ENCODE results near the gene PPM1E.

PPM1E gene

DNA sequence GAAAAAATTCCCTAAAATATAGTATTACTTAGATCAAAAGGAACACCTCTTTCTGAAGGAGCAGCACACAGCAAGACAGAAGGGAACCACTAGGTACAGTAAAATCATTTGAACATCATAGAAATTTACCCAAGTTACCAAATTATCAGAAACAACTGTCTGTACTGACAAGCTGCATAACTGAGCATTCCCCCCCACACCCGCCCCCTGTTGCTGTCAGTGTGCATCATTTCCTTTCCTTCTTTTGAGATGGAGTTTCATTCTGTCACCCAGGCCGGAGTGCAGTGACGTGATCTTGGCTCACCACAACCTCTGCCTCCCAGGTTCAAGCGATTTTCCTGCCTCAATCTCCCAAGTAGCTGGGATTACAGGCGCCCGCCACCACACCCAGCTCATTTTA is 230.3 kb downstream of the PPM1E start:
- TF ChIP-seq, protein P1, sequence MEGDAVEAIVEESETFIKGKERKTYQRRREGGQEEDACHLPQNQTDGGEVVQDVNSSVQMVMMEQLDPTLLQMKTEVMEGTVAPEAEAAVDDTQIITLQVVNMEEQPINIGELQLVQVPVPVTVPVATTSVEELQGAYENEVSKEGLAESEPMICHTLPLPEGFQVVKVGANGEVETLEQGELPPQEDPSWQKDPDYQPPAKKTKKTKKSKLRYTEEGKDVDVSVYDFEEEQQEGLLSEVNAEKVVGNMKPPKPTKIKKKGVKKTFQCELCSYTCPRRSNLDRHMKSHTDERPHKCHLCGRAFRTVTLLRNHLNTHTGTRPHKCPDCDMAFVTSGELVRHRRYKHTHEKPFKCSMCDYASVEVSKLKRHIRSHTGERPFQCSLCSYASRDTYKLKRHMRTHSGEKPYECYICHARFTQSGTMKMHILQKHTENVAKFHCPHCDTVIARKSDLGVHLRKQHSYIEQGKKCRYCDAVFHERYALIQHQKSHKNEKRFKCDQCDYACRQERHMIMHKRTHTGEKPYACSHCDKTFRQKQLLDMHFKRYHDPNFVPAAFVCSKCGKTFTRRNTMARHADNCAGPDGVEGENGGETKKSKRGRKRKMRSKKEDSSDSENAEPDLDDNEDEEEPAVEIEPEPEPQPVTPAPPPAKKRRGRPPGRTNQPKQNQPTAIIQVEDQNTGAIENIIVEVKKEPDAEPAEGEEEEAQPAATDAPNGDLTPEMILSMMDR (IDR thresholded peaks at IDR 0.05): no peak
- TF ChIP-seq ZFX (IDR thresholded peaks at IDR 0.05; ENCODE audit: borderline replicate concordance): no peak
- no peak overlapping the region for H3K27ac ChIP-seq

DNA sequence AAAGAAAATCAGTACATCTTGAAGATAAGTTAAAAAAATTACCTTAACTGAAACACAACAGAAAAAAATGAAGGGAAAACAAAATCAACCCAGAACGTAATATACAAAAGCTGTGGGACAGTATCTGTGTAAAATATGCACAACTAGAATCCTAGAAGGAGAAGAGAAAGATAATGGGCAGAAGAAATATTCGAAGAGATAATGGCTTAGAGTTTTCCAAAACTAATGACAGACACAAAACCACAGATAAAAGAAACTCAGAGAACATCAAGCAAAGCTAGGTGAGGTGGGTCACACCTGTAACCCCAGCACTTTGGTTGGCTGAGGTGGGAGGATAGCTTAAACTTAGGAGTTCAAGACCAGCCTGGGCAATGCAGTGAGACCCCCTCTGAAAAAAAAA is 234.0 kb downstream of the PPM1E start:
- TF ChIP-seq, protein P1 (IDR thresholded peaks at IDR 0.05): no peak
- no peak for TF ChIP-seq ZFX (IDR thresholded peaks at IDR 0.05; ENCODE audit: borderline replicate concordance)
- no peak overlapping the region for H3K27ac ChIP-seq

- H3K27ac ChIP-seq: peak overlapping the region; percentile 7; the same call in 1 of the 2 replicates
- TF ChIP-seq ZFX (IDR thresholded peaks at IDR 0.05; ENCODE audit: borderline replicate concordance): no peak
- TF ChIP-seq, protein P1 (IDR thresholded peaks at IDR 0.05): no peak
Observed at GRCh38 chr17:58991718-58992331, 236.2 kb downstream of the PPM1E start.

- TF ChIP-seq, protein P1 (IDR thresholded peaks at IDR 0.05): no peak
- TF ChIP-seq ZFX (IDR thresholded peaks at IDR 0.05; ENCODE audit: borderline replicate concordance): no peak
- H3K27ac ChIP-seq: no peak overlapping the region
Observed at GRCh38 chr17:58993311-58993710, 237.7 kb downstream of the PPM1E start.

GRCh38 chr17:58995247-58995940 is 239.7 kb downstream of the PPM1E start:
- H3K27ac ChIP-seq: no peak overlapping the region
- TF ChIP-seq ZFX (IDR thresholded peaks at IDR 0.05; ENCODE audit: borderline replicate concordance): no peak
- TF ChIP-seq, protein P1 (IDR thresholded peaks at IDR 0.05): no peak

DNA sequence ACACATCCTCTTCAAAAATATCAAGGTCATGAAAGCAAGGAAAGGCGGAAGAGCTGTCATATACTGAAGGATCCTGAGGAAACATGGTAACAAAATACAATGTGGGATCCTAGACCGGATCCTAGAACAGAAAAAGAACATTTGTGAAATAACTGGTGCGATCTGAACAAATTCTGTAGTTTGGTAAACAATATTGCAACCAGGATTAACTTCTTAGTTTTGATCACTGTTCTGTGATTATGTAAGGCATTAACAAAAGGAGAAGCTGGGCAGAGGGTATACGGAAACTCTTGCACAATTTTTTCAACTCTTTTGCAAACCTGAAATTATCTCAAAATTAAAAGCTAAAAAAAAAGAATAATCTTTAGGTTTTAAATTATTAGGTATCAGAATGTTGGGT is 241.3 kb downstream of the PPM1E start:
- H3K27ac ChIP-seq: no peak overlapping the region

More for the DNA sequence above, 241.3 kb downstream of the PPM1E start:
- TF ChIP-seq, protein P1 (IDR thresholded peaks at IDR 0.05): no peak
- no peak for TF ChIP-seq ZFX (IDR thresholded peaks at IDR 0.05; ENCODE audit: borderline replicate concordance)

Data from 22Rv1 (cell line).